Activated CD8-positive, alpha-beta T cell treated with anti-CD3 and anti-CD28 coated beads, Interleukin-2, amount 10 ng/mL, durations not matched to agents 7 days and 5 days (primary cell): ENCODE measurements around the gene LCE6A. TPM values are rescaled to one million over a fixed set of nuclear protein-coding genes. Genes with fewer than 3 reads are reported as not detected.

ENCODE experiments used
- ATAC-seq: fragments of 150-1000 bp; cut with Tn5 transposase; one replicate; pipeline ENCODE4 v1.10.0; 2021; ENCODE audit warnings: moderate library complexity
- CTCF ChIA-PET: fragments of 350-600 bp; sonication (Branson Sonifier 250); formaldehyde crosslinking; loops from one replicate; lab custom pipeline; 2021; ENCODE audit warnings: antibody characterized with exemption; lab: Charles Lee
- POLR2A ChIA-PET: fragments of 350-600 bp; sonication (Branson Sonifier 250); formaldehyde crosslinking; loops from one replicate; lab custom pipeline; 2021; ENCODE audit warnings: antibody characterized with exemption; lab: Charles Lee
- DNase-seq: peaks from one replicate; pipeline ENCODE4 v3.0.0-alpha.2; 2020
- H3K27ac Mint-ChIP-seq: one replicate; pipeline ENCODE4 v1.8.0; 2021; ENCODE audit warnings: mild to moderate bottlenecking, mixed read lengths
- H3K27me3 Mint-ChIP-seq: one replicate; pipeline ENCODE4 v1.8.0; 2021; ENCODE audit warnings: low read depth, mixed read lengths
- H3K36me3 Mint-ChIP-seq: one replicate; pipeline ENCODE4 v1.8.0; 2021; ENCODE audit warnings: low read depth, mixed read lengths
- H3K4me1 Mint-ChIP-seq: one replicate; pipeline ENCODE4 v1.8.0; 2021; ENCODE audit warnings: low read depth, mixed read lengths
- H3K4me3 Mint-ChIP-seq: one replicate; pipeline ENCODE4 v1.8.0; 2021; ENCODE audit warnings: mild to moderate bottlenecking, mixed read lengths
- H3K9me3 Mint-ChIP-seq: one replicate; pipeline ENCODE4 v1.8.0; 2022; ENCODE audit warnings: mixed read lengths; ENCODE audit not compliant: insufficient read depth
- total RNA-seq, 2 experiments: library from RNA; stranded (reverse); gene quantifications; one replicate each; pipeline ENCODE4 v1.2.3, GENCODE V29; 2021

Gene LCE6A
- total RNA-seq, 2 experiments from 2014 or later: not detected

DNA sequence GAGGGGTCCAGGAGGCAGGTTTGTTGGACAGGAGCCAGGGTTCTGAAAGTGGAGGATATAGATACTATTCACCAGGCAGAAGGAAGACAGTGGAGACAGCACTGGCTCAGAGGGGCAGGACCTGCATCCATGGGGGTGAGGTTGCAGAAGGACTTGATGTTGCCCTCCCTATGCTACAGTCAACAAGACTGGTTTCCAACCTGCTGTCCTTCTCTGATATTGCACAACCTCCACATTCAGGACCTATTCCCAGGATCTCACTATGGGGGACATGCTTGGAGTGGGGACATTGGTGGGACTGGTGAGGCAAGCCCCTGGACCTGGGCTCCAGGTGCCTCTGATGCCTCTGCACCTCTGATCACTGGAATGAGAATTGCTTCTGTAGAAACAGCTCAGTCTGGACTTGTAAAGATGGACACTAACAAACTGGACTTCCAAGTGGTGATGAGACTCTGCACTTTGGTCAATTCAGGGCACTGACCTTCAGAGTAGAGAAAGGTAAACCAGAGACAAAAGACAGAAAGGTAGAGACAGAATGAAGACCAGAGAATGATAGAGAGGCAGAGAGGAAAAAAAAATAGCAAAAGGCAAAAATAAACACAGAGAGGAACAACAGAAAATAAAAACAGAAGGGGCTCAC lies 37.0 kb downstream of the LCE6A start:
- ChIA-PET POLR2A (no interaction called here), CTCF (interaction anchor here (1.2 kb wide), 1 partner anchor 9 kb away, joined by 3 read pairs; no protein-coding TSS in a partner anchor)
- no peak overlapping the region for H3K4me3 Mint-ChIP-seq
- no peak overlapping the region for H3K27ac Mint-ChIP-seq
- H3K4me1 Mint-ChIP-seq: no peaks in the 10 kb centered on the region
- DNase-seq (no peak), ATAC-seq (no peak)
- H3K9me3 Mint-ChIP-seq: no peaks in the 10 kb centered on the region
- H3K27me3 Mint-ChIP-seq: peaks cover 5% of the 10 kb centered on the region
- H3K36me3 Mint-ChIP-seq: no peaks in the 10 kb centered on the region

DNA sequence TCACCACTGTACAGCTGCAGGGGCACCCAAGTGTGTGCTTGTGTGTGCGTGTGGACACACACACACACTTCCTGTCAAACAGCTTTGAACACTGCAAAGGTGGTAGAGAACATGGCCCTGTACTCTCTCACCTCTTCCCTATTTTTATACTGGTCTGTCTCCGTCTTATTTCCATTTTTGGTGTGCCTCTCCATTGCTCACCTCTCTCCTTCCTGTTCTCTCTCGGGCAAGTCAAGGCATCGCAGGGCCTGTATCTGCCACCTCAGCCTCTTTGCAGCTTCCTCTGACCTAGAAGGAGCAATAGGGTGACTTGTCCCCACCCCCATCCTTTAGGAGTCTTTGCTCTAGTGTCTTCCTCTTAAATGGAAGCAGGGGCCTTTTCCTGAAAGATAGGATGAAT lies 37.7 kb downstream of the LCE6A start:
- ChIA-PET POLR2A (no interaction called here), CTCF (no interaction called here)
- H3K4me1 Mint-ChIP-seq: no peaks in the 10 kb centered on the region
- no peak overlapping the region for H3K27ac Mint-ChIP-seq
- H3K27me3 Mint-ChIP-seq: peaks cover 2% of the 10 kb centered on the region
- no peaks in the 10 kb centered on the region for H3K9me3 Mint-ChIP-seq
- ATAC-seq (no peak), DNase-seq (no peak)
- no peak overlapping the region for H3K4me3 Mint-ChIP-seq
- no peaks in the 10 kb centered on the region for H3K36me3 Mint-ChIP-seq

- Mint-ChIP-seq H3K4me1 (no peaks in the 10 kb centered on the region), H3K4me3 (no peak overlapping the region), H3K36me3 (no peaks in the 10 kb centered on the region), H3K27me3 (no peaks in the 10 kb centered on the region), H3K27ac (no peak overlapping the region), H3K9me3 (no peaks in the 10 kb centered on the region)
- CTCF ChIA-PET: no interaction called here
- DNase-seq: no peak
- ATAC-seq: no peak
- POLR2A ChIA-PET: no interaction called here
Observed at GRCh38 chr1:152880907-152881306, 38.3 kb downstream of the LCE6A start.

DNA sequence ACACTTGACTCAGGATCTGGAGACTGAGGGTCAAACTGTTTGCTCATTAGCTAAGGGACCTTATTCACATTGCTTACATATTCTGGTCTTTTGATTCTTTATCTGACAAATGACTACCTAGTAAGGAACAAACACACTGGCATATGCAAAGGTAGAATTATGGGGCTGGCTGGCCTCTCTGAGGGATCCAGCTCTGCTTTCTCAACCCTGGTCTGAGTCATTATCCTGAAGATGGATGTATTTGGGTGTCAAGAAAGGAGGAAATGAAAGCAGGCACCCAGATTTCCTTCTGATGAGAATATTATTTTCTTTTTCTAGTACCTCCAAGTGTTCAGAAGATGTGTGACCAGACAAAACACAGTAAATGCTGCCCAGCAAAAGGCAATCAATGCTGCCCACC lies 41.4 kb downstream of the LCE6A start:
- no peak overlapping the region for H3K27ac Mint-ChIP-seq
- H3K4me1 Mint-ChIP-seq: no peaks in the 10 kb centered on the region

DNA sequence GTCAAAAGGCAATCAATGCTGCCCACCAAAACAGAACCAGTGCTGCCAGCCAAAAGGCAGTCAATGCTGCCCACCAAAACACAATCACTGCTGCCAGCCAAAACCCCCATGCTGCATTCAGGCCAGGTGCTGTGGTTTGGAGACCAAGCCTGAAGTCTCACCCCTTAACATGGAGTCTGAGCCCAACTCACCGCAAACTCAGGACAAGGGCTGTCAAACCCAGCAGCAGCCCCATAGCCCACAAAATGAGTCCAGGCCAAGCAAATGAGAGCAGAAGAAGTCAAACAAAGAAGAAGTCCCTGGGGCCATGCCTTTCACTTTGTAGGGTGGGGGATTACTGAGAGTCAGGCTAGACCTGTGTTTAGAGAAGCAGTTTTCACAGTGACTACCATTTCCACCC lies 41.9 kb downstream of the LCE6A start:
- ChIA-PET POLR2A (no interaction called here), CTCF (no interaction called here)
- DNase-seq: no peak
- H3K9me3 Mint-ChIP-seq: no peaks in the 10 kb centered on the region
- peaks cover 5% of the 10 kb centered on the region for H3K27me3 Mint-ChIP-seq
- no peaks in the 10 kb centered on the region for H3K4me1 Mint-ChIP-seq
- H3K27ac Mint-ChIP-seq: no peak overlapping the region
- ATAC-seq: no peak
- H3K4me3 Mint-ChIP-seq: no peak overlapping the region
- H3K36me3 Mint-ChIP-seq: no peaks in the 10 kb centered on the region

More for the DNA sequence above, 41.4 kb downstream of the LCE6A start:
- ATAC-seq (no peak), DNase-seq (no peak)
- Mint-ChIP-seq H3K9me3 (no peaks in the 10 kb centered on the region), H3K4me3 (no peak overlapping the region), H3K27me3 (peaks cover 5% of the 10 kb centered on the region), H3K36me3 (no peaks in the 10 kb centered on the region)
- ChIA-PET POLR2A (no interaction called here), CTCF (interaction anchor here (0.8 kb wide), 1 partner anchor 14 kb away, joined by 3 read pairs; no protein-coding TSS in a partner anchor)

DNA sequence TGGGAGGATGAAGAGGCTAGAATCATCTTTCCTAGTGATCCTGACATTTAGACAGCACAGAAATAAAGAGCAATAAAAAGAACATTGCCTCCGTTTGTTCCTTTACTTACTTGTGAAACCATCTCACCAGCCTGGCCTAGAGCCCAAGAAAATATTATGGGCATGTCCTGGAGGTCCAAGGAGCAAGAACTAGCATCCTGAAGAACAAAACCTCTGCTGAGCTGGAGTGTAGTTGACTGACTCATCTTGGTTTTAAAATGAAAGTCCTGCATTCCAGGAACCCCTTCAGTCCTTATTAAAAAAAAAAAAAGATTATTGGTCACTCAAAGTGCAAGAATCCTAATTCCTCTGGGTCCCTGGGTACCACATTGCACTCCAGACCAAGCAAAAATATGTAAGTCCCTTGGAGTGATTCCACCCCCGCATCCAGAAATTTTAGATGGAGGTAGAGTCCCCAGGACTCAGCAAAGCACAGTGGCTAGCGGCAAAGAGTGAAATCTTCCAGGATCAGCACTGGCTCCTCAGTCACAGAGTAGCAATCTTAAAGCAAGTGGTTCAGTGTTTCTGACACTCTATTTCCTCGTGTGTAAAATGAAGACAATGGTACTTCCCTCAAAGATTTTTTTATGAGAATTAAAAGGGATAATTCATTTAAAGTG lies 42.4 kb downstream of the LCE6A start:
- Mint-ChIP-seq H3K36me3 (no peaks in the 10 kb centered on the region), H3K4me3 (no peak overlapping the region), H3K27ac (no peak overlapping the region), H3K27me3 (peaks cover 7% of the 10 kb centered on the region), H3K4me1 (no peaks in the 10 kb centered on the region), H3K9me3 (no peaks in the 10 kb centered on the region)
- ATAC-seq: no peak
- POLR2A ChIA-PET: no interaction called here
- no peak for DNase-seq
- CTCF ChIA-PET: no interaction called here

DNA sequence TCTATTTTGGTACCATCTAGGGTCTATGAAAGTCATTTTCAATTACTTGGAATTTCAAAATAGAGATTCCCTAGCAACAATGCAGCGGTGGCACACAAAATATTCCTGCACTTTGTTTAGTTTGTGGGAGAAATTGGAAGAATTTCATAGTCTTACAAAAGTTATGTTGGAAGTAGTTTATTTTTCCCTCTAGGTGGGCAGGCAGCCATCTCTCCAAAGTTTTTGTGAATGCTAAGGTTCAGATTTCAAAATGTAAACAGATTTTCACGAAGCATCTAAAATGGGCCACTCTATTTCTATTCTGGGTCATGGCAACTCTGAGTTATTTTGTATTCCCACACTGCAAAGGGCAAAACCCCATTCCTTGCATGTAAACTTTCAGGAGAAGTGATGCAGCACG lies 43.4 kb downstream of the LCE6A start:
- ATAC-seq: no peak
- no peak overlapping the region for H3K4me3 Mint-ChIP-seq
- H3K4me1 Mint-ChIP-seq: no peaks in the 10 kb centered on the region
- no peak overlapping the region for H3K27ac Mint-ChIP-seq
- POLR2A ChIA-PET: interaction anchor here (0.6 kb wide), 1 partner anchor 9 kb away, joined by 3 read pairs; no protein-coding TSS in a partner anchor
- DNase-seq: no peak
- CTCF ChIA-PET: no interaction called here
- H3K36me3 Mint-ChIP-seq: no peaks in the 10 kb centered on the region
- H3K9me3 Mint-ChIP-seq: no peaks in the 10 kb centered on the region
- H3K27me3 Mint-ChIP-seq: peaks cover 12% of the 10 kb centered on the region

DNA sequence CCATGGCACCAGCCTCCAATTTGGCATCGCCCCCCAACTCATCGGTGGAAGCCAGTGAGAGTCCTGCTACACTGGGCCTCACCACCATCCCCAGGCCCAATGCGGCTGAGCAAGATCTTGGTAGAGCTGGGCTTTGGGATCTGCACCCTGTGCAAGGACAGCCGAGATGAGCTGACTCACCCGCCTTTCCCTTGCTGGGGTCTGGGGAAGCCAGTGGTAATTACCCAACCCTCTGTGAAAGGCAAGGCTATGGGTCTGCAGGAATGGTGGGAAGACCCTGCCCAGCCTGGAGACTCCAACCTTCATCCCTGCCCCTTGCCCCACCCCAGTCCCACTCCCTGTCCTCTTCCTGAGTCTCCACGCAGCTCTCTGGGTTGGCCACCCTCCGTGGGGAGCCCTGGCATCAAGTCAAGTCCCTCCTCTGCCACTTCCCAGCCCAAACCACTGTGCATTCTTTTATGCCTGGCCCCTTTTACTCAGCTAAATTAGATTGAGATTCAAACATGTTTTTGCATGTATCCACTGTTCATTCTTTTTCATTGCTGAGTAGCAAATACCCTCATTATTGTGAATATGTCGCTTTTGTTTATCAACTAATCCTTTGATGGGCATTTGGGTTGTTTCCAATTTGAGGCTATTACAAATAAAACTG lies 44.2 kb downstream of the LCE6A start:
- no peaks in the 10 kb centered on the region for H3K36me3 Mint-ChIP-seq
- DNase-seq (no peak), ATAC-seq (no peak)
- no peaks in the 10 kb centered on the region for H3K9me3 Mint-ChIP-seq
- H3K4me1 Mint-ChIP-seq: no peaks in the 10 kb centered on the region
- H3K4me3 Mint-ChIP-seq: no peak overlapping the region
- ChIA-PET POLR2A (no interaction called here), CTCF (no interaction called here)
- no peak overlapping the region for H3K27ac Mint-ChIP-seq
- peaks cover 15% of the 10 kb centered on the region for H3K27me3 Mint-ChIP-seq

DNA sequence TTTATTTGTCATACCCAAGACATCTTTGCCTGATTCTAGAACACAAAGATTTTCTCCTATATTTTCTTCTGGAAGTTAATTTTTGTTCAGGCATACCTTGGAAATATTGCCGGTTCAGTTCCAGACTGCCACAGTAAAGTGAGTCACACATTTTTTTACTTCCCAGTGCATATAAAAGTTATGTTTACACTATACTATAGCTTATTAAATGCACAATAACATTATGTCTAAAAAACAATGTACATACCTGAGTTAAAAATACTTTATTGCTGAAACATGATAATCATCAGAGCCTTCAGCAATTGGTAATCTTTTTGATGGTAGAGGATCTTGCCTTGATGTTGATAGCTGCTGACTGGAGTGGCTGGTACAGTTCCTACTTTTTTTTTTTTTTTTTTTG lies 45.5 kb downstream of the LCE6A start:
- ATAC-seq (no peak), DNase-seq (no peak)
- Mint-ChIP-seq H3K36me3 (no peaks in the 10 kb centered on the region), H3K4me3 (no peak overlapping the region), H3K4me1 (no peaks in the 10 kb centered on the region), H3K27me3 (peaks cover 21% of the 10 kb centered on the region), H3K27ac (no peak overlapping the region), H3K9me3 (no peaks in the 10 kb centered on the region)
- POLR2A ChIA-PET: no interaction called here
- CTCF ChIA-PET: interaction anchor here (1.0 kb wide), 1 partner anchor 10 kb away, joined by 4 read pairs; the partner anchor contains the start of gene SMCP

Other genes with a start within 250 kb of the LCE6A start
- gene LCE3C, start 242.6 kb upstream of the LCE6A start, total RNA-seq: not detected
- gene LCE3B, start 229.0 kb upstream of the LCE6A start, total RNA-seq: not detected
- gene LCE3A, start 219.8 kb upstream of the LCE6A start, total RNA-seq: not detected
- not detected for gene LCE2D, start 179.5 kb upstream of the LCE6A start, total RNA-seq
- not detected for gene LCE2C, start 167.6 kb upstream of the LCE6A start, total RNA-seq
- not detected for gene LCE2B, start 156.7 kb upstream of the LCE6A start, total RNA-seq
- not detected for gene LCE2A, start 144.5 kb upstream of the LCE6A start, total RNA-seq
- gene LCE4A, start 134.7 kb upstream of the LCE6A start, total RNA-seq: not detected
- gene KPRP, start 84.8 kb upstream of the LCE6A start, total RNA-seq: not detected
- not detected for gene LCE1F, start 67.7 kb upstream of the LCE6A start, total RNA-seq
- gene LCE1E, start 56.6 kb upstream of the LCE6A start, total RNA-seq: not detected
- not detected for gene LCE1D, start 46.1 kb upstream of the LCE6A start, total RNA-seq
- gene LCE1C, start 36.2 kb upstream of the LCE6A start, total RNA-seq: not detected
- gene LCE1B, start 30.9 kb upstream of the LCE6A start, total RNA-seq: not detected
- not detected for gene LCE1A, start 15.4 kb upstream of the LCE6A start, total RNA-seq
- gene LCE7A, start 17.1 kb downstream of the LCE6A start, total RNA-seq: not detected
- gene SMCP, start 35.5 kb downstream of the LCE6A start, total RNA-seq: not detected
- not detected for gene IVL, start 65.7 kb downstream of the LCE6A start, total RNA-seq
- not detected for gene SPRR5, start 104.3 kb downstream of the LCE6A start, total RNA-seq
- not detected for gene SPRR4, start 127.8 kb downstream of the LCE6A start, total RNA-seq
- gene SPRR1A, start 141.2 kb downstream of the LCE6A start, total RNA-seq: not detected
- gene SPRR3, start 158.9 kb downstream of the LCE6A start, total RNA-seq: not detected
- gene SPRR1B, start 188.3 kb downstream of the LCE6A start, total RNA-seq: not detected
- gene SPRR2D, start 198.3 kb downstream of the LCE6A start, total RNA-seq: not detected
- gene SPRR2A, start 214.7 kb downstream of the LCE6A start, total RNA-seq: not detected
- gene SPRR2B, start 228.8 kb downstream of the LCE6A start, total RNA-seq: not detected